Astrocyte (in vitro differentiated cells and primary cell): Measurements from ENCODE around the gene LRIG1.

Experiments
- EZH2 ChIP-seq: IDR thresholded peaks from 2 replicates; pipeline ENCODE4 v1.6.1; 2012; ENCODE audit warnings: mild to moderate bottlenecking, low read length, inconsistent platforms; ENCODE audit not compliant: insufficient read depth
- TF ChIP-seq, protein P1 (sequence below): IDR thresholded peaks from 2 replicates; pipeline ENCODE4 v1.5.1; 2011; ENCODE audit warnings: low read depth, mild to moderate bottlenecking, inconsistent platforms, low read length, moderate library complexity; ENCODE audit not compliant: insufficient read depth

GRCh38 chr3:66507423-66508260, 6.8 kb upstream of the LRIG1 start:
- TF ChIP-seq, protein P1, sequence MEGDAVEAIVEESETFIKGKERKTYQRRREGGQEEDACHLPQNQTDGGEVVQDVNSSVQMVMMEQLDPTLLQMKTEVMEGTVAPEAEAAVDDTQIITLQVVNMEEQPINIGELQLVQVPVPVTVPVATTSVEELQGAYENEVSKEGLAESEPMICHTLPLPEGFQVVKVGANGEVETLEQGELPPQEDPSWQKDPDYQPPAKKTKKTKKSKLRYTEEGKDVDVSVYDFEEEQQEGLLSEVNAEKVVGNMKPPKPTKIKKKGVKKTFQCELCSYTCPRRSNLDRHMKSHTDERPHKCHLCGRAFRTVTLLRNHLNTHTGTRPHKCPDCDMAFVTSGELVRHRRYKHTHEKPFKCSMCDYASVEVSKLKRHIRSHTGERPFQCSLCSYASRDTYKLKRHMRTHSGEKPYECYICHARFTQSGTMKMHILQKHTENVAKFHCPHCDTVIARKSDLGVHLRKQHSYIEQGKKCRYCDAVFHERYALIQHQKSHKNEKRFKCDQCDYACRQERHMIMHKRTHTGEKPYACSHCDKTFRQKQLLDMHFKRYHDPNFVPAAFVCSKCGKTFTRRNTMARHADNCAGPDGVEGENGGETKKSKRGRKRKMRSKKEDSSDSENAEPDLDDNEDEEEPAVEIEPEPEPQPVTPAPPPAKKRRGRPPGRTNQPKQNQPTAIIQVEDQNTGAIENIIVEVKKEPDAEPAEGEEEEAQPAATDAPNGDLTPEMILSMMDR: no peak
- no peak for TF ChIP-seq EZH2
